SK-N-SH treated with all-trans-retinoic acid at 6 μM for 48 hours (cell line): ENCODE results near the gene AIG1.

Source experiments
- ARNTL ChIP-seq: fragments of 450-650 bp; formaldehyde crosslinking; IDR thresholded peaks from 2 replicates; pipeline ENCODE4 v1.5.0; 2020; ENCODE audit warnings: low read depth, mild to moderate bottlenecking, moderate library complexity, borderline replicate concordance
- BACH2 ChIP-seq: fragments of 250-450 bp; sonication (Bioruptor Pico); IDR thresholded peaks from 2 replicates; pipeline ENCODE4 v1.9.0; 2021; ENCODE audit warnings: mild to moderate bottlenecking, borderline replicate concordance
- GLIS3 ChIP-seq: fragments of 250-450 bp; sonication (Bioruptor Pico); IDR thresholded peaks from 2 replicates; pipeline ENCODE4 v1.5.0; 2020; ENCODE audit warnings: mild to moderate bottlenecking, moderate library complexity
- RARB ChIP-seq: fragments of 250-450 bp; sonication (Bioruptor Pico); IDR thresholded peaks from 2 replicates; pipeline ENCODE4 v1.8.0; 2021; ENCODE audit warnings: mild to moderate bottlenecking, moderate library complexity
- SNAI2 ChIP-seq: fragments of 250-450 bp; sonication (Bioruptor Pico); IDR thresholded peaks from 2 replicates; pipeline ENCODE4 v1.5.0; 2020; ENCODE audit warnings: mild to moderate bottlenecking, moderate library complexity
- TCF4 ChIP-seq: fragments of 250-450 bp; sonication (Bioruptor Pico); IDR thresholded peaks from 2 replicates; pipeline ENCODE4 v1.8.0; 2021; ENCODE audit warnings: mild to moderate bottlenecking, moderate library complexity, borderline replicate concordance
- ZNF565 ChIP-seq: fragments of 450-650 bp; formaldehyde crosslinking; conservative IDR thresholded peaks from 2 replicates; pipeline ENCODE4 v1.5.0; 2020; ENCODE audit warnings: low read depth, mild to moderate bottlenecking, moderate library complexity
- TF ChIP-seq, protein P1 (sequence below): fragments of 250-450 bp; sonication (Bioruptor Pico); IDR thresholded peaks from 2 replicates; pipeline ENCODE4 v1.8.0; 2020; ENCODE audit warnings: mild to moderate bottlenecking, moderate library complexity, borderline replicate concordance
- TF ChIP-seq, protein P2 (sequence below): fragments of 250-450 bp; sonication (Bioruptor Pico); IDR thresholded peaks from 2 replicates; pipeline ENCODE4 v1.8.0; 2021; ENCODE audit warnings: low read depth, mild to moderate bottlenecking, moderate library complexity, borderline replicate concordance
- TF ChIP-seq, protein P3 (sequence below): fragments of 250-450 bp; sonication (Bioruptor Pico); IDR thresholded peaks from 2 replicates; pipeline ENCODE4 v1.5.1; 2021; ENCODE audit warnings: mild to moderate bottlenecking, moderate library complexity

DNA sequence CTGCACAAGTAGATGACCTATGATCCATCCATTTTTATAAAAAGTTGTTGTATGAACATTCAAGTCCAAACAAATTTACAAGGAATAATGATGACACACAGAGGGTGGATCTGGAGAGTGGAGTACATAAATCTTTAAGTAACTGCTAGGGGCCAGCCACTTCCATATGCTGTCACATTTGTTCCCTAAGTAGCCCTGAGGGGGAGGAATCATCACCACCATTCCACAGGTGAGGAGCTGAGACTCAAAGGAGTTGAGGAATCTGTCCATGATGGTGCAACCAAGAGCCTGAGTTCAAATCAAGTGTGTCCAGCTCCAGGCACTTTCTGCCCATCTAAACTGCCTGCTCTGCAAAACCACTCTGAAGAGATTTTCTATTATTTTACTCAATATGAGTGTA is 132.1 kb downstream of the AIG1 start:
- TF ChIP-seq BACH2 (CRISPR knock-in tag) (no peak), ARNTL (CRISPR knock-in tag) (no peak), SNAI2 (CRISPR knock-in tag) (no peak), TCF4 (no peak), ZNF565 (CRISPR knock-in tag) (no peak), GLIS3 (CRISPR knock-in tag) (no peak), RARB (CRISPR knock-in tag) (no peak)
- TF ChIP-seq, protein P1, sequence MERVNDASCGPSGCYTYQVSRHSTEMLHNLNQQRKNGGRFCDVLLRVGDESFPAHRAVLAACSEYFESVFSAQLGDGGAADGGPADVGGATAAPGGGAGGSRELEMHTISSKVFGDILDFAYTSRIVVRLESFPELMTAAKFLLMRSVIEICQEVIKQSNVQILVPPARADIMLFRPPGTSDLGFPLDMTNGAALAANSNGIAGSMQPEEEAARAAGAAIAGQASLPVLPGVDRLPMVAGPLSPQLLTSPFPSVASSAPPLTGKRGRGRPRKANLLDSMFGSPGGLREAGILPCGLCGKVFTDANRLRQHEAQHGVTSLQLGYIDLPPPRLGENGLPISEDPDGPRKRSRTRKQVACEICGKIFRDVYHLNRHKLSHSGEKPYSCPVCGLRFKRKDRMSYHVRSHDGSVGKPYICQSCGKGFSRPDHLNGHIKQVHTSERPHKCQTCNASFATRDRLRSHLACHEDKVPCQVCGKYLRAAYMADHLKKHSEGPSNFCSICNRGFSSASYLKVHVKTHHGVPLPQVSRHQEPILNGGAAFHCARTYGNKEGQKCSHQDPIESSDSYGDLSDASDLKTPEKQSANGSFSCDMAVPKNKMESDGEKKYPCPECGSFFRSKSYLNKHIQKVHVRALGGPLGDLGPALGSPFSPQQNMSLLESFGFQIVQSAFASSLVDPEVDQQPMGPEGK (CRISPR knock-in tag), result no peak
- TF ChIP-seq, protein P2, sequence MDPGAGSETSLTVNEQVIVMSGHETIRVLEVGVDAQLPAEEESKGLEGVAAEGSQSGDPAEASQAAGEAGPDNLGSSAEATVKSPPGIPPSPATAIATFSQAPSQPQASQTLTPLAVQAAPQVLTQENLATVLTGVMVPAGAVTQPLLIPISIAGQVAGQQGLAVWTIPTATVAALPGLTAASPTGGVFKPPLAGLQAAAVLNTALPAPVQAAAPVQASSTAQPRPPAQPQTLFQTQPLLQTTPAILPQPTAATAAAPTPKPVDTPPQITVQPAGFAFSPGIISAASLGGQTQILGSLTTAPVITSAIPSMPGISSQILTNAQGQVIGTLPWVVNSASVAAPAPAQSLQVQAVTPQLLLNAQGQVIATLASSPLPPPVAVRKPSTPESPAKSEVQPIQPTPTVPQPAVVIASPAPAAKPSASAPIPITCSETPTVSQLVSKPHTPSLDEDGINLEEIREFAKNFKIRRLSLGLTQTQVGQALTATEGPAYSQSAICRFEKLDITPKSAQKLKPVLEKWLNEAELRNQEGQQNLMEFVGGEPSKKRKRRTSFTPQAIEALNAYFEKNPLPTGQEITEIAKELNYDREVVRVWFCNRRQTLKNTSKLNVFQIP (CRISPR knock-in tag), result no peak
- TF ChIP-seq, protein P3, sequence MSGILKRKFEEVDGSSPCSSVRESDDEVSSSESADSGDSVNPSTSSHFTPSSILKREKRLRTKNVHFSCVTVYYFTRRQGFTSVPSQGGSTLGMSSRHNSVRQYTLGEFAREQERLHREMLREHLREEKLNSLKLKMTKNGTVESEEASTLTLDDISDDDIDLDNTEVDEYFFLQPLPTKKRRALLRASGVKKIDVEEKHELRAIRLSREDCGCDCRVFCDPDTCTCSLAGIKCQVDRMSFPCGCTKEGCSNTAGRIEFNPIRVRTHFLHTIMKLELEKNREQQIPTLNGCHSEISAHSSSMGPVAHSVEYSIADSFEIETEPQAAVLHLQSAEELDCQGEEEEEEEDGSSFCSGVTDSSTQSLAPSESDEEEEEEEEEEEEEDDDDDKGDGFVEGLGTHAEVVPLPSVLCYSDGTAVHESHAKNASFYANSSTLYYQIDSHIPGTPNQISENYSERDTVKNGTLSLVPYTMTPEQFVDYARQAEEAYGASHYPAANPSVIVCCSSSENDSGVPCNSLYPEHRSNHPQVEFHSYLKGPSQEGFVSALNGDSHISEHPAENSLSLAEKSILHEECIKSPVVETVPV (CRISPR knock-in tag), result no peak
